HG03159 (cell line): Measurements from ENCODE around the gene RELL1.
"Not testable (repeated sequence)": the region's sequence is repeated elsewhere in the genome, so short reads cannot be mapped to it uniquely, and the experiment has no call there.

ENCODE experiments used
- ATAC-seq: cut with Tn5 transposase; IDR thresholded peaks from one replicate; pipeline ENCODE4 v1.9.1; 2021; ENCODE audit warnings: mild to moderate bottlenecking, moderate library complexity; ENCODE audit not compliant: unreplicated experiment

The RELL1 gene

GRCh38 chr4:37693450-37694190, 7.4 kb upstream of the RELL1 start:
- no peak for ATAC-seq

- no peak for ATAC-seq
Observed at GRCh38 chr4:37693030-37693429, 6.9 kb upstream of the RELL1 start.

- no peak for ATAC-seq
Observed at GRCh38 chr4:37690976-37691375, 4.8 kb upstream of the RELL1 start.

- no peak for ATAC-seq
Observed at GRCh38 chr4:37689353-37690095, 3.3 kb upstream of the RELL1 start.

GRCh38 chr4:37687681-37688080, 1.5 kb upstream of the RELL1 start:
- ATAC-seq, result no peak

GRCh38 chr4:37687194-37687562, 1.0 kb upstream of the RELL1 start:
- no peak for ATAC-seq

DNA sequence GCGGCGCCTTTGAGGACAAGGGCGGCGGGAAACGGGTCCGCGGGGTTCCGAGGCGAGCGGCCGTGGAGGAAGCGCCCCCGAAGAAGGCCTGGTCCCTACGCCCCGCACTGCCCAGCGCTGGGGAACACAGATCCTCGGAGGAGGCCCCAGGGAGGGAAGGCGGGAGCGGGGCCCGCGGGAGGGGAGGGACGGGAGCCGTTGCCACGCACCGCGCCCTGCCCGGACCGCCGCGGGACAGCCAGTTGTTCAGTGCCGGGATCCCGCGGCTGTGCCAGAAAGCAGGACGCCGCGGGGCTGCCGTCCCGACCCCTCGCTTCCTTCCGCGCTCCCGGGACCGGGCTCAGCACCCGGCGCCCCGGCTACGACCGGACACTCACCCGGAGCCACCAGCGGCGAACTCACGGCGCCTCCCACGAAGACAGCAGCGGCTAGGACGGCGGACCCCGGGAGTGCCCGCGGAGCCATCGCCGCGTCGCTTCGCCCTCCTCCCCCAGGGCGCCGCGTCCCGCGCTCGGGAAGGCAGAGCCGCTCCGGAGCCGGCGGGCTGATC, 278 bp downstream of the RELL1 start:
- peak; percentile 22 for ATAC-seq

DNA sequence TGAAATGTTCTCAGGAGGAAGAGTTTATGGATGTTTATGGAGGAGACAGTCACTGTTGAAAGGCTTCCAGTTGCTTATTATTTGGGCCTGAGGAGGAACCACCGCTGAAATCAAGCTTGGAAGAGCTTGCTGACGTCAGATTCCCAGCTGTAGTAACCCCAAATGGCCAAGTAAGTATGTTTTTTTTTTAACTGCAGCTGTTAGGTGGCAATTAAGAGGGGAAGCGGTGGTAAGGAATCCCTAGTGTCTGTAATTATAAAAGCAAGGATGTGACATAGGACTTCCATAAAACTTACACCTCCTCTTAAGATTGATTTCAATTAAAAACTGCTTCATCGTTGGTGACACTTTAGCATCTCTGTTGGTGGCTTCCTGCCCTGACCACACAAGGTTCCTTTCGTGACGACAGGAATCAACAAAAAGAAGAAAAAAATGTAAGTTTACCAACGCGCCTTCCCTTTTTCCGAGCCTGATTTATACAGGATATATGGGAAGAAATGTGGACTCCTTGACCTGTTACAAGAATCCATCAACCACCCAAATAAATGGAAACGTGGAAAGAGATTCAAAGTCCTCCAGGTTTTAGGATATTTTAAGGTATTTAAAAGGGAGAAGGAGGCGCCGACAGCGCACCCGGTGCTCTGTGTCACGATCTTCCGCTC, 884 bp downstream of the RELL1 start:
- ATAC-seq, result no peak

DNA sequence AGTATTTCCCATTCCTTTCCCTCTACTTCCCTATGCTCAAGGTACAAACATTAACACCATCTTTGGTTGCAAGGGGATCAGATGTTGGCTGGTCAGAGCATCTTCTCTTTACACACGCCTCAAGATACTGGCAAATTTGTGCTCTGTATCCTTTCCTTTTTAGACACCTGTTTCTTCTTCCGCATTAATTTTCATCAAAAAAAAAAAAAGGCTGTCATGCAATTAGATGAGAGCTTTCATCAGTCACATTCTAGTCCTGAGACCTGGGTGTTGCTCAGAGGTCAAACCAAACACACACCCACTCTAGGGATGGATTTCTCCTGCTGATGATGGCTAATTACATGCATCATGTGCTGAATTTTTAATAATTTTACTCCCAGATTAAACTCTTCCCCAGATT, 2.0 kb downstream of the RELL1 start:
- no peak for ATAC-seq

DNA sequence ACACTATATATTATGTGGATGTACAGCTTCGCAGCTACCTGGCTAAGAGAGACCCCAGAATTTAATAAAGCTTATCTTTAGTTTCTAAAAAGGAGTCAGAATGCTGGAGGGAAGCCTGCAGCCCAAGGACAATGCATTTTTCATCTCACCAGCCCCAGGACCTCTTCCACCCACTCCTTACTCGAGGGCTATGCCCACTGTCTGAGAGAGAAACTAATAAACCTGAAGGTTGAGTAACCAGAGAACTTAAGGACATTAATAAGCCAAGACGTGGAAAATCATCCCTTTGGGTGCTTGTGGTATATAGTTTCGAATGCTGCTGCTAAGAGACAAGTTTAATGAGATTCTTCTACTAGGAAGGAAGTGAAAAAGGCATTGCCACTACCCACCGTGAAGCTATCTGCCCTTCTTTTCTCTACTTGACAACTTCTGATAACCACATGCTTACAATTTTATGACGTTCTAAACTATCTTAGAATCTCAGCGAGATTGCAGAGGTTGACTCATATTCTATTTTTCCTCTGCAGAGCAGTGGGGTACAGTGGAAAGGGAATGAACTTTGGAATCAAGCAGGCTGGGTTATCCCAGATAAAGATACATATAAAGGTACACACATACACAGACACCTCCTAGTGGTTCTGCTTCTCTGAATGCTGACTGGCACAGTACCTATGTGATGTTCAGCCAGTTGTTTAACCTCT, 3.3 kb downstream of the RELL1 start:
- peak; percentile 31 for ATAC-seq

DNA sequence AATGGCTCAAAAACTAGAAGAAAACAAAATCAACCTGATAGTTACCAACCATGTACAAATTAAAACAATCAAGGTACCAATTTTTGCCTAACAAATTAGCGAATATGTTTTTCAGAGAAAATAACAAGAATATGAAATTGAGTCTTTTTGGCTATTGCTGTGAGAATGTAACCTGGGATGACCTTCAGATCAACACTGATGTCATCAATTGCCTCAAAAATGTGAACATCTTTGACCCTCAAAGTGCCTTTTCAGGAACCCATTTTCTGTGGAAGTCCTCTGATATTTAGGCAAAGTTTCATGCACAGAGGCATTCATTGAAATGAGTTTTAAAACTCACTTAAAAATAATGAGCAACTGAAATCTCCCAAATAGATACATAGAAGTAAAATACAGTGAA, 6.1 kb downstream of the RELL1 start:
- no peak for ATAC-seq

DNA sequence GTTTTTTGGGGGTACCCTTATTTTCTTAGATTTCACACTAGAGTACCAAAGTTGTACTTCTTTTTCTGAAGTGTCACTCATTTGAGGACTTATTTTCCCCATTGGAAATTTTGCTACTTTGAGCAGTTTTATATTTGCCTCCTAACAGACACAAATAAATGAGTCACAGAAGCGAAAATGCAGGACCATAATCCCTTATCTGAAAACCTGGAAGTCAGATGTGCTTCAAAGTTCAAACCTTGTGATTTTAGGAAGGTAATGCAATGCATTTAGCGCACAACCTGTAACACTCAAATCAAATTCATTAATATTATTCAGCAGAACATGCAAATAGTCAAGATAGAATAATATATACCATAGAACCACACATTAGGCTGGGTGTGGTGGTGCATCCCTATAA, 6.9 kb downstream of the RELL1 start:
- no peak for ATAC-seq

GRCh38 chr4:37678624-37679023, 7.6 kb downstream of the RELL1 start:
- ATAC-seq, result no peak

DNA sequence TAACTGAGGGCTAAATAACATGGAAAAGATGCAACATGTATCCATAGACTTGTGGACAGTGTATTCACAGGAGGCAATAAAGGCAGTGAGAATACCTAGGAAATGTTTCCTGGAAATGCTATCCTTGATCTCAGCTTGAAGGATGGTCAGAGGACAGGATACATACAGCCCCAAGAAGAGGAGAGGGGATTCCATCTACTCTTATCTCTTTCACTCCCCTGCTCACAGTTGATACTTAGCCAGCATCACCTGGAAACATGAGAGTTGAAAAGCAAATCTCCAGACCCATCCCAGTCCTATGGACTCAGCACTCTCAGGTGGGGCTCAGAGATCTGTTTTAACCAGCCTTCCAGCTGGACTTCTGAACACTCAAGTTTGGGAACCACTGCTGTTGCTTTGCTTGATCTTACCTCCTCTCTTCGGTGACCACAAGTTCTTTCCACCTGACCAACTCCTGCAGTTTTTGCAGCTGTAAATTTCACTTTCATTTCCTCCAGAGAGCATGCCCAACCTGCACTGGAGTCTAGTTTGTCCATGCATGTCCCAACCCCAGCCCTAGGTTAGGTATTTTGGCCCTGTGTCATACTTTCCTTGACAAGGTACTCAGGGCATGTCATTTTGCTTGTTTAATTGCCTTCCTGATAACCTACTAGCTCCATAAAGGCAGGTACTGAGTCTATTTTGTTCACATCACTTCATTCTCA, 10.4 kb downstream of the RELL1 start:
- peak; percentile 91 for ATAC-seq

DNA sequence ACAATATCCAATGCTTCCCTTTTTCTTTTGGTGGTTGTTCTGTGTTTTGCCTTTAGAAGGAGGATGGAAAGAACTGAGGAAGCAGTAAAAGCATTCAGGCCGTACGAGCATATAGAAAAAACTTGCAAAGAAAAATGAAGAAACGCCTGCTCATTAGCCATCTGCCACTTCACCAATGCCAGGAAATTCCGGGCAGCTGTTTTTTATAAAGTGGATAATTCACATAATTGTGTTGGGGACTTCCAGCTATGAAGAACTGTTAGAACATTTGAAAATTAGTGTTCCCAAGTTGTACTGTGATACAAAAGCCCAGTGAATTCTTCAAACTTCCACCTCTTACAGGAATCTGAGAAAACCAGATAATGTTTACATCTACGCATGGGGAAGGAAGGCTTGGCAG, 11.7 kb downstream of the RELL1 start:
- ATAC-seq, result no peak

DNA sequence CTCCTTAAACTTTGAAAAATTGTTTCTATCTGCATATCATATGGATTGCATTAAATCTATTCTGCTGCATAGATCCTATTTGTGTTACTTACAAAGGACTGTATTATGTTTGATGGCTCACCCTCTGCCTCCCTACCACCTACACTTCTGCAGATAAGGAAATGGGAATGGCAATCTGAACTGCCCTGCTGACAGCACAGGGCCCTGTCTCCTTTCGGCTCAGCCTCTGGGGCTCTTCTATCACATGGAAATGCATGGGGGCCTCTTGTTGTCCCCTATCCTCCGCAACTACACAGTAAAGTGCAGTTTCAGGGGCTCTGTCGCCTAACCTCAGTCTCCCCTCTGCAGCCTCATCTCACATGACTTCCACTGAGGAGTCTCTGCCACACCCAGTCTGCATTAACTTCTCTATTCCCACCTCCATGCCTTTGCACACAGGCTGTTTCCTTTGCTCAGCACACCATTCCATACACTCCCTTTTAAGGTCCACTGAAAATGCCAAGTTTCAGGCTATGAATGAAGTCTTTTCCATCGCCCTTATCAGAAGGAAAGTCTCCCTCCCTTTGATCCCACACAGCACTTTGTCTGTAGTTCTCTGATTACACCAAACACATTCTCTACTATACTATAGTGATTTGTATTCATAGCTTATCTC, 12.5 kb downstream of the RELL1 start:
- no peak for ATAC-seq

- ATAC-seq, result no peak
Observed at GRCh38 chr4:37671072-37671471, 15.1 kb downstream of the RELL1 start.

DNA sequence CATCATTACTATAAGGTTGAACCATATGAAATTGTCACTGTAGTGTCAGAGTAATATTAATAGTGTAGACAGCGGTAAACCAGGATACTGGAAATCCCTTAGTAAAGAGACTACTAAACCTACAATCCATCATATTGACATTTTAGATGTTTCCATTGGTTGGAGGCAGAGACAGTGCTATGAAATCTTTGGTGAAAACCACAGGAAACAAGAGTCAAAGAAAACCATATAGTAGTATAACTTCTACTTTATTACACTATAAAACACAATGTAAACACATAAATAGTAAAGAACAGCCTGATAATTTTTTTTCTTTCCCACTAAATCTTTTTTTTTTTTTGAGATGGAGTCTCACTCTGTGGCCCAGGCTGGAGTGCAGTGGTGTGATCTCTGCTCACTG, 15.9 kb downstream of the RELL1 start:
- ATAC-seq, result no peak

GRCh38 chr4:37669124-37669523, 17.1 kb downstream of the RELL1 start:
- not testable (repeated sequence) for ATAC-seq
